Kidney epithelial cell (primary cell): Measurements from ENCODE around the gene TMEM140. TPM values are rescaled to one million over a fixed set of nuclear protein-coding genes. Genes with fewer than 3 reads are reported as not detected.

ENCODE experiments used
- DNase-seq: peaks from one replicate; pipeline ENCODE4 v3.0.0-alpha.2; 2010; ENCODE audit warnings: low read depth
- H3K27me3 ChIP-seq: 2 replicates; pipeline ENCODE4 v1.6.0; 2011; ENCODE audit warnings: low read length; ENCODE audit not compliant: control insufficient read depth, insufficient read depth
- H3K36me3 ChIP-seq: 2 replicates; pipeline ENCODE4 v1.5.1; 2011; ENCODE audit warnings: low read length; ENCODE audit not compliant: control insufficient read depth, insufficient read depth
- H3K4me3 ChIP-seq: 2 replicates; pipeline ENCODE4 v1.5.1; 2011; ENCODE audit warnings: low read depth, mild to moderate bottlenecking, control low read depth, low read length
- CTCF ChIP-seq: IDR thresholded peaks from 2 replicates; pipeline ENCODE4 v1.5.1; 2011; ENCODE audit warnings: mild to moderate bottlenecking, moderate library complexity, low read length, control low read depth, inconsistent platforms; ENCODE audit not compliant: insufficient read depth, poor library complexity, severe bottlenecking
- total RNA-seq: library from RNA; depleted of rRNA; stranded (reverse); fragments of >200 nt; gene quantifications from 2 replicates; pipeline ENCODE4 v1.2.3, GENCODE V29; 2015

The TMEM140 gene
- total RNA-seq, 1 donor from 2014 or later: 1.8 TPM

GRCh38 chr7:135174941-135175340 is 27.1 kb downstream of the TMEM140 start:
- H3K27me3 ChIP-seq: no peaks in the 10 kb centered on the region
- no peak overlapping the region for H3K4me3 ChIP-seq
- H3K36me3 ChIP-seq: no peaks in the 10 kb centered on the region
- no peak for DNase-seq
- no peak for TF ChIP-seq CTCF

GRCh38 chr7:135175931-135176330 is 28.1 kb downstream of the TMEM140 start:
- no peak for TF ChIP-seq CTCF
- Histone ChIP-seq H3K36me3 (peaks cover under 1% of the 10 kb centered on the region), H3K27me3 (no peaks in the 10 kb centered on the region), H3K4me3 (no peak overlapping the region)
- DNase-seq: no peak

GRCh38 chr7:135177028-135177696 is 29.3 kb downstream of the TMEM140 start:
- TF ChIP-seq CTCF: no peak
- peak; percentile 48 for DNase-seq
- H3K4me3 ChIP-seq: no peak overlapping the region
- no peaks in the 10 kb centered on the region for H3K27me3 ChIP-seq
- peaks cover 2% of the 10 kb centered on the region for H3K36me3 ChIP-seq

GRCh38 chr7:135178364-135178763 is 30.5 kb downstream of the TMEM140 start:
- H3K36me3 ChIP-seq: peaks cover 2% of the 10 kb centered on the region
- no peaks in the 10 kb centered on the region for H3K27me3 ChIP-seq
- no peak for TF ChIP-seq CTCF
- no peak for DNase-seq
- H3K4me3 ChIP-seq: no peak overlapping the region

GRCh38 chr7:135179321-135179925 is 31.6 kb downstream of the TMEM140 start:
- no peak for TF ChIP-seq CTCF
- DNase-seq: no peak
- H3K27me3 ChIP-seq: no peaks in the 10 kb centered on the region
- H3K4me3 ChIP-seq: no peak overlapping the region
- peaks cover 4% of the 10 kb centered on the region for H3K36me3 ChIP-seq

- Histone ChIP-seq H3K4me3 (no peak overlapping the region), H3K36me3 (peaks cover 4% of the 10 kb centered on the region), H3K27me3 (no peaks in the 10 kb centered on the region)
- DNase-seq: no peak
- no peak for TF ChIP-seq CTCF
These were observed 32.2 kb downstream of the TMEM140 start for GRCh38 chr7:135180122-135180521.
